GM18519 (cell line): ENCODE results near the gene R3HDM2.

ENCODE experiments used
- ATAC-seq: cut with Tn5 transposase; IDR thresholded peaks from one replicate; pipeline ENCODE4 v1.9.1; 2021; ENCODE audit warnings: mild to moderate bottlenecking, moderate library complexity; ENCODE audit not compliant: unreplicated experiment, low FRiP score

R3HDM2 gene

DNA sequence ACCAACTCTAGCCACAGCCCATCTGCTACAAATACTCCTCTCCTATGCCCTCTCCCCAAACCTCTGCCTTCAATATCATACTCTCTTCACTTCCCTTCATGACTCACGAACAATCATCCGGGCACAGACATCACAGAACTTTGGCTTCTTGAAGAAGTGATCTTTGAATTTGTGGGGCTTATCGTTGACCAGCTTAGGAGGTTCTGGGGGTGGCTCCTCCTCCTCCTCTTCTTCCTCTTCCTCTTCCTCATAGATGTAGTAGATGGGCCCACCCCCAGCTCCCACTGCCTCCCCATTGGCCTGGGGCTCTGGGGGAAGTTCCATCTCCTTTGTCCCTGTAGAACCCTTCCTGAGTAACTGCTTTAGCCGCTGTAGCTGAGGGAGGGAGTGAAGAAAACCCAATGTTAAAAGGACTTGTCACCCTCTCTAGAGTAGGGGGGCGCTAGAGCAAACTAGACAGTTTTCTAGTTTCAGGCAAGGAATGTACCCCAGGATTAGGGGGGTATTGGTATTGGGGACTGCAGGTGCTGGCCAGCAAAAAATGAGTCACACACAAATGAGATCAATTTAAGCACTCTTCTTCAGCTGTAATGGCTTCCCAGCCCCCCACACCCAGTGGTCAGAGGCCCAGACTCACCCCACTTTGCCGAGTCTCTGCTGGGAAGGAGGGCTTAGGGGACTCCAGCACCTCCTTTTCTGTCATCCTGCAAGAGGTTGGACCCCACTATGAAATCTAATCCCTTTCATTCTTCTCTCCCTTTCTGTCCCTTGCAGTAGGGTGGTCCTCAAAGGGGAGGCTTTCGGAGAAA is 181.7 kb downstream of the R3HDM2 start:
- no peak for ATAC-seq

GRCh38 chr12:57247041-57247440 is 183.8 kb downstream of the R3HDM2 start:
- ATAC-seq: no peak

DNA sequence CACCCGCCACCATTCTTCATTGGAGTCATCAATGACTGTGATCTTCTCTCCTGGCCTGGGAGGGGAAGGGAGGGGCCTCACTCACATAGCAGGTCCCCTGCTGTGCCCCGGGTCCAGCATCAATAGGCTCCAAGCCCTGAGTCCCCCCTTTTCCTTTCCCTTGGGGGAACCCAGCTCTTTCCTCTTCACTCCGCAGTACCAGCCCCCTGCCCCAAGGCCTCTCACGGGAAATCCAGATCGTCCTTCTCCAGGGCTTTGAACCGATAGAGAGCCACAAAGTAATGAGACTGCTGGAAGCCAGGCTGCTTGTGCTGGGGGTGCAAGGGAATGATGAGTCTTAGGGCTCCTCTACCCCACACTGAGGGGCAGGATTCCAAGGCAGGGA is 186.5 kb downstream of the R3HDM2 start:
- ATAC-seq: no peak

GRCh38 chr12:57243521-57244311 is 187.1 kb downstream of the R3HDM2 start:
- no peak for ATAC-seq

- ATAC-seq: peak; percentile 33
Measured at GRCh38 chr12:57242691-57243454, 188.0 kb downstream of the R3HDM2 start.

GRCh38 chr12:57242329-57242690 is 188.5 kb downstream of the R3HDM2 start:
- no peak for ATAC-seq

DNA sequence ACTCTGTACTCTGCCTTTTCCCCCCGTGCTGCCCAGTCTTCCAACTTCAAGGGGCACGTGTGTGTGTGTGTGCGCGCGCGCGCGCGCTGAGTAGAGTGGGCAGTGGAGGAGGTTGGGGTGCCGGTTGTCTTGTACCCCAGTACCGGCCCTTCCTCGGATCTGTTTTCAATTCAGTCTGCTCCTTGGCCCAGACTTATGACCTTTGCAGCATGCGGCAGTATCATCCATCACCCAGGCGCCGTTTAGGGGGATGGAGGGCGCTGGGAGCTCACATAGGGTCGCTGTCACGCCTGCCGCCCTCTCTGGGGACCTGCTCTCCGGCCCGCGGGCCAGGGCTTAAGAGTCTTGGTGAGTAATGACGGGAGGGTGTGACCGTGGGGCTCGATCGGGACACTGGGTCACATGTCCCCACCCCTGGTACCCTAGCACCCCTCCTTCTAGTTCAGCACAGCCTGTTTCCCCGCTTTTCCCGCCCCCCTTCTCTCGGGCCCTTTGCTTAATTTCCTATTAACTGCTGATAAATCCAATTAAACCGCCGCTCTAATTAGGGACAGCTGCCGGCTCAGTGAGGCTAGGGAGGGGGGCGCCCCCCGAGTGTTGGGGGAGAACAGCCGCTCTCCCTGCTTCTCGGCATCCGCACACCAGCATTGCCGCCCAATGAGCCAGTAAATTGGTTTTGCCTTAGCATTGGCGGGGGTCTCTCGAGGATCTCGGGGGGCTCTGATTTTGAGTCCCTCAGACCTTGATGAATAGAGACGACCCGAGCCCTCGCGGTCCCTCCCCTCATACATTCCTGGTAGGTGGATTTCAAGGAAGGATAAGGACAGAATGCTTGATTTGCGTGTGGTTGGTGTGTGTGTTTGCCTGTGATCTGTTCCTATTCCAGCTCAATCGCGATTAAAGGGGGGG is 189.2 kb downstream of the R3HDM2 start:
- ATAC-seq: no peak

GRCh38 chr12:57240926-57241401 is 189.9 kb downstream of the R3HDM2 start:
- no peak for ATAC-seq

- no peak for ATAC-seq
Measured at GRCh38 chr12:57240066-57240921, 190.5 kb downstream of the R3HDM2 start.

DNA sequence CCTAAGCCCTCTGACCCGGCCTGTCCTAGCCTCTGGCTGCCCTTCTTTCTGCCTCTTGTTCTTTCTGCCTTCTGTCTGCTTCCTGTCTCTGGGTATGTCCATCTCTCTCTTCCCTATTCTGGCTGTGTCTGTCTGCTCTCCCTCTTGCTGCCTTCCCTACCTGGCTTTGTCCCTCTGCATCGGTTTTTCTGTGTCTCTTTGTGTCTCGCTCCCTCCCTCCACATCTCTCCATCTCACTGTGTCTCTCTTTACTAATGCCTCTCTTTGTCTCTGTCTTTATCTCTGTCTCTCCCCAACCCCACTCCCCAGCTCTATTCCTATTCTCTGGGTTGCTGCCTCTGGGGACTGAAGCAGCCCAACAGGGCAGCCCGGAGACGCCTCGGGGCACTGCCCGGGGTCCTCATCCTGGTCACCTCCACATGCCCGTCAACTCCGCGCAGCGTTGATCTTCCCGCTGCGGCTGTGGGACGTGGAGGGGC is 191.2 kb downstream of the R3HDM2 start:
- ATAC-seq: no peak

DNA sequence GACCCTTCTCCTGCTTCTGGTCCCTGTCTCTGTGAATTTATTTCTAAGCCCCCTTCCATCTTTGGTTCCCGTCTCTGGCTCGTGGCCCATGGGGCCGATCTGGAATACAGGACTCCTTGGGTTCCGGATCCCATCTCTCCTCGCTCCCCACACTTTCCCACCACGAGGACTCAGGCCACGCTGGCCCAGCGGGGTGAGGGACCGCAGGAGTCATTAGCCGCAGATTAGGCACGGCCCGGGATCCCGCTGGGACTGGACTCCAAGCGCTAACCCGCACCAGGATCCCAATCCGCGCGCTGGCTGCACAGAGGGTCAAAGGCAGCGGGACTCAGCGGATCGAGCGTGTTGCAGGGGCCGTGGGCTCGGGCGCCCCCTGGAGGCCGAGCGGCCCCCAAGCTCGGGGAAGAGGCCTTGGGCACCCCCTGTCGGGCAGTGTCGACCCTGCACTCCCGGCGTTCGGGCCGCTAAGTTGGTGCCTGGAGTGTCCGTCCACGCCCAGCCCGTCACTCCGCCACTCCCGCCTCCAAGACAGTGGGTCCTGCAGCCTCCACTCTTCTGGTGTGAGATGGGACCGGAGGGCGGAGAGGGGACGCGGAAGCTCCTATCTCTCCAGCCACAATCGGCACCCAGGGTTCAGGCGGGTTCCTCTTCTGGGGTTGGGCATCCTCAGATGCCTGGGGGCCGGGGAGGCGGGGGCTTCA is 191.8 kb downstream of the R3HDM2 start:
- ATAC-seq: peak; percentile 47

- no peak for ATAC-seq
Measured at GRCh38 chr12:57237932-57238853, 192.7 kb downstream of the R3HDM2 start.

DNA sequence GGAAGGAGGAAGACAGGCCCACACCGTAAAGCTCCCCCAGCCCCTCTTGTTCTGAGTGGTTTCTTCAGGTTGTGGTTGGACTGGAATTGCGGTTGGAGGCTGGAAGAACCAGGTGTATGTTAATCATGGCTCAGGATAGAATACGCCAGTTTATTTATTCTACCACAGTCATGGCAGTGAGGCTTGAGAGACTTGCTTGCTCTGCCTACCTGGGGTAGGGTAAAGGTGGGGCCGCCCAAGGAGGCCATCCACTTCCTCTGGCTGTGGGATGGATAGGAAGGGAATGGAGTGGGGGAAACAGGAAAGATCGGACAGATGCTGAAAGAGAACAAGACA is 193.3 kb downstream of the R3HDM2 start:
- no peak for ATAC-seq

DNA sequence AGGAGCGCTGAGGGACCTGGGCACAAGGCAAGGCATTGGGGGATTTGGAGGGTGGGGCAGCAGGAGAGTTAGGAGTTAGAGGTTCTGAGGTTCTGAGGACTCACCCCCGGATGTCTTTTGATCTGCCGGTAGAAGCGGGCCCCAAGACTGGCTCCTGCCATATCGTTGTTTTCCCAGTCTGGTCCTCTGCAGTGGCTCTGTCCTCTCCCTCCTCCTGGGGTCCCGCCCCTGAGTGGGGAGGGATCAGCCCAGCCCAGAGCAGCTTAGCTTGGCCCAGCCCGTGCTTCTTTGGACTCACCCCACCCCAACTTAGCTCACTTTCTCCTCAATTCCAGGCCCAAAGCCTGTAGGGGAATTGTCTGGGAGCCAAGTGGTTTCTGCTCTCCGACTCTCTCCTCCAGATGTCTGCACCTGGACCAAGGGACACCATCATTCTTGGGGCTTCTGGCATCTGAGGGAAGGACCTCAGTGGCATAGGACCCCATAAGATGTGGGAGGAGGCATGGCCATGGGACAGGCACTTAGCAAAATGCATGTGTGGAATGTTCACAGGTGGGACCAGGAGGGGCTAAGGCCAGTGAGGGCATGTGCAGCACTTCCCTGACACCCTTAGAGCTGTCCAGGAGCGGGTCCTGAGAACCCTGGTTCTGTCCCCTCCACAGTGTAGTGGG is 193.8 kb downstream of the R3HDM2 start:
- ATAC-seq: no peak

GRCh38 chr12:57236201-57236924 is 194.5 kb downstream of the R3HDM2 start:
- no peak for ATAC-seq

GRCh38 chr12:57235728-57236131 is 195.1 kb downstream of the R3HDM2 start:
- no peak for ATAC-seq
